Lung microvascular endothelial cell (primary cell): ENCODE results near the gene GPC5. TPM values are rescaled to one million over a fixed set of nuclear protein-coding genes. Genes with fewer than 3 reads are reported as not detected.

Source experiments
- DNase-seq, 2 donors: peaks; one replicate each; pipeline versions ENCODE4 v3.0.0 to v3.0.0-alpha.2; 2010; ENCODE audit warnings: low read depth in 2 of 2
- total RNA-seq: library from RNA; depleted of rRNA; stranded (reverse); fragments of >200 nt; gene quantifications from 2 replicates; pipeline ENCODE4 v1.2.1, GENCODE V29; 2014

GPC5 gene
- total RNA-seq, 1 donor from 2014 or later, result 0.79 TPM

DNA sequence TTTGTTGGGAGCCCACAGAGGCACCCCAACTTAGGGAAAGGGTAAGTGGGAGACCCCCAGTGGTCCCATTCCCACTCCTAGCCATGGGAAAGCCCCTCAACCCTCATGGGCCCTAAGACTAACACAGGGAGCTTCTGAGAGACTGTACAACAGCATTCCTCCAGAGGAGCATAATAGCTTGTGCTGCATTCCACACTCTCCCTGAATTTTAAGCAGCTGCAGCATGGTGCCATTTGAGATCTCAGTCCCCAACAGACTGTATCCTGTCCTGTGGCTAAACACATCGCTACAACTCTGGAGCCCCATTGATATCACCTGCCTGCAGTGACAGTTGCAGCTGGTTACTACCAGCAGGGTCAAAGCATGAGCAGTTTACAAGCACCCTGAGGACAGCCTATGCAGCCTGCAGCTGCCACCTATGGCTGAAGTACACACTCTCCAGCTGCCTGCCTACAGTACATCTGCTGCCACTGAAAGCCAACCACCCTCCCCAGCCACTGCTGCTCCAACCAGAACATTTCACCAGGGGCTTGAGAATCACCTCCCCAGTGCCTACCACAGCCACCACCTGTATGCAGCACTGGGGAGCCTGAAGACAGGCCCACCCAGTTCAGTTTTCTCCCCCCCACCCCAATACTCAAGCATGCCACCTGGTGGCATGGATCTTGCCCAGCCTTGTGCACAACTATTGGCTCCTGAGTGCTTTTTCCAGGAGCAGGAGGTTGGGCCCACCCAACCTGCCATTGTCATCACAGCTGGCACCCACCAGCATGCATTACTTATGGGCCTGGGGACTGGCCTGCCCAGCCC, 557.3 kb downstream of the GPC5 start:
- DNase-seq, result no peak

DNA sequence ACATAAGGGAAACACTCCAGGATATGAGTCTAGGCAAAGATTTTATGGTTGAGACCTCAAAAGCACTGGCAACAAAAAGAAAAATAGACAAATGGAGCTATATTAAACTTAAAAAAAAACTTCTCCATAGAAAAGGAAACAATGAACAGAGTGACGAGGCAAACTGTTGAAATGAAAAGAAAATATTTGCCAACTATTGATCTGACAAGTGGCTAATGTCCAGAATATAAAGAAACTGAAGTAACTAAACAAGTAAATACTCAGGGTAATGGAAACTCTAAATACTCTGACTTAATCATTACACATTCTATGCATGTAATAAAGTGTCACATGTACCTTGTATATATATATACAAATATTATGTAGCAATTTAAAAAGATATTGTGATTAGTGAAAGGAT, 562.5 kb downstream of the GPC5 start:
- DNase-seq, result no peak

DNA sequence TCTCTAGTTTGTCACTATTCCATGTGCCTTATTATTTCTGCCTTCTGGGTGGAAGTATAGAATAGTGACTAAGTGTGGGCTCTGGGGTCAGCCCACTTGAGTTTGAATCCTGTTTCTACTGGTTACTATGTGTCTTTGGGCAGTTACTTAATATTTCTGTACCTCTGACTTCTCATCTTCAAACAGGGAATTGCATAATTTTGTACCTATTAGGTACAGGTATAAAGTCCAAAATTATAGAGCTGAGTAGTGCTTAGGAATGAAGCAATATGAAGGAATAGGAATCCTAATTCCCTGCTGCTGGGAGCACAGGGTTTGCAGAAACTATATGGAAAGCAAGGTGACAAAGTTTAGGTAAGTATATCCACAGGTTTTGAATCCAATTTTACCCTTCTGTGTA, 564.5 kb downstream of the GPC5 start:
- no peak for DNase-seq

DNA sequence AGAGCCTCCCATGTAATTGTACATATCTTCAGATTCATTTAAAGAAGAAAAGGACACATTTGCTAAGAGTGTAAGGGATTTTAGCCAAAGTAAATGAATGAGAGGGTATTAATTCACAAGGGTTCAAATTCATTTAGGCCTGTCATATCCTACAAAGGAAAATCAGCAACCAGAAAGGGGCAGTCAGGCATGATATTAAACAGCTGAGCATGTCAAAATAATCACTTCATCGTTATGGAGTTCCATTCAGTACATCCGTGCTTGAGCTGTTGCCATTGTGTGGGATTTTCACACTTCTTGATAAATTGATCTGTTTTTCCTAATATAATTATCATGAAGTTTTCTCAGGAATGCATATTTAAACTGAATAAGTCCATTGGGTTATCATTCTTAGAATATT, 567.1 kb downstream of the GPC5 start:
- no peak for DNase-seq

GRCh38 chr13:91978571-91978970, 580.1 kb downstream of the GPC5 start:
- DNase-seq, result no peak

DNA sequence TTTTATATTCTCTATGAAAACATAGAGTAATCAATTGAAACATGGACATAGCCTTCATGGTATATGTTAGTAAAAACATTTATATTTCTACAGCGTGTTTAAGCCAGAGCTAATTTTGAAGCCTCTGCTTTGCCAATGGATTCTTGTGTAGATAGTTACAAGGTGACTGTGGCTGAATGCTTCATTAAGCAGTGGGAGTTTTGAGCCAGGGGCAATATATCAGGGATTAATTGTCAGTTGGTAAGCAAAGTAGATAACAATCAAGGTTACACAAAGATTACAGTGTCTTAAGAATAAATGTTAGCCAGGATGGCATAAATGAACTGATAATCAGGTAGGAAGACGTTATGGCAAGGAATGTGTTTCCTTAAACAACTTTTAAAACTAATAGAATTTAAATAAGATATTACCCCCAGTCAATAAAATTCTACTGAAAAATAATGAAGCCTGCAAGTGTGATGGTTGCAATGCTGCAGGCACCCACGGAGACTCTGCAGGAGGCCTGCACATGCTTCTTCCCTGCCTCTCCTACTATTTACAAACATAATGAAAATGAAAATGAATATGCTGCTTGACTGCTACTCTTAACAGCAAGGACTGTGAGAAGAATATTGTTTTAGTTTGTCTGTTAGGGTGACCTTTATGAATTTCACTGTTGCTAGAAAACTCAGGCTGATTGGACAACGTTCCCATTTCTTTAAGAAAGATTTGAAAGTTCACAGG, 588.5 kb downstream of the GPC5 start:
- no peak for DNase-seq

- DNase-seq, result no peak
Measured at GRCh38 chr13:91988331-91988730, 589.9 kb downstream of the GPC5 start.

- DNase-seq, result no peak
Measured at GRCh38 chr13:92012787-92013186, 614.4 kb downstream of the GPC5 start.

DNA sequence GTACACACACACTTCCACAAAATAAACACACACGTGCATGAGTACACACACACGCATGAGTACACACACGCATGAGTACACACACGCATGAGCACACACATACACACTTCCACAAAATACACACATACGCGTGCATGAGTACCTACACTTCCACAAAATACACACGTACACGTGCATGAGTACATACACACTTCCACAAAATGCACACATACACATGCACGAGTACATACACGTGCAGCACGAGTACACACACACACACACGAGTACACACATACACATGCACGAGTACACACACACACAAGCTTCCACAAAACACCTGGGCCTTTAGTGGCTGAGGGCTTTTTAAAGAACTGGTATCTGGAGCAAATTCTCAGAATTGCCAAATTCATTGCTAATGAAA, 619.3 kb downstream of the GPC5 start:
- no peak for DNase-seq

GRCh38 chr13:92028695-92029094, 630.3 kb downstream of the GPC5 start:
- no peak for DNase-seq

DNA sequence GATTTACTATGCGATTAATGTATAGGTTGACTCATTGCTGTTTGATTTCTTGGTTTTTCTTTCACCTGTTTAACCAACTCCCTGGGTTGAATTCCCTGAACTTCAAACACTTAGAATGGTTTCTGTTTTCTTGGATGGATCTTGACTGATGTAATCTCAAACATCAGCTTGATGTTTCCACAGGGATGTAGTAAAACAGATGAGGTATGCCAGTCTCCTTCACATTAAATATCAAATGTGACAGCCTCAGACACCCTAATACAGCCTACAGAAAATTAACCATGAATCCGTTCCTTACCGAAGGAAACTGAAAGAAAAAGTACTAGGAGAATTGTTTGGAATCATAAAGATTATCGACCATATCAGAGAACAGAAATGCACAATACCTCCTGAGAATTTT, 631.2 kb downstream of the GPC5 start:
- no peak for DNase-seq

GRCh38 chr13:92038905-92039304, 640.5 kb downstream of the GPC5 start:
- no peak for DNase-seq

GRCh38 chr13:92042522-92042921, 644.1 kb downstream of the GPC5 start:
- no peak for DNase-seq

GRCh38 chr13:92044351-92044750, 645.9 kb downstream of the GPC5 start:
- DNase-seq, result no peak

- no peak for DNase-seq
Measured at GRCh38 chr13:92054389-92054788, 656.0 kb downstream of the GPC5 start.

GRCh38 chr13:92074658-92075057, 676.2 kb downstream of the GPC5 start:
- no peak for DNase-seq

- no peak for DNase-seq
Measured at GRCh38 chr13:92097337-92097903, 699.0 kb downstream of the GPC5 start.

GRCh38 chr13:92101801-92102200, 703.4 kb downstream of the GPC5 start:
- DNase-seq, result no peak

DNA sequence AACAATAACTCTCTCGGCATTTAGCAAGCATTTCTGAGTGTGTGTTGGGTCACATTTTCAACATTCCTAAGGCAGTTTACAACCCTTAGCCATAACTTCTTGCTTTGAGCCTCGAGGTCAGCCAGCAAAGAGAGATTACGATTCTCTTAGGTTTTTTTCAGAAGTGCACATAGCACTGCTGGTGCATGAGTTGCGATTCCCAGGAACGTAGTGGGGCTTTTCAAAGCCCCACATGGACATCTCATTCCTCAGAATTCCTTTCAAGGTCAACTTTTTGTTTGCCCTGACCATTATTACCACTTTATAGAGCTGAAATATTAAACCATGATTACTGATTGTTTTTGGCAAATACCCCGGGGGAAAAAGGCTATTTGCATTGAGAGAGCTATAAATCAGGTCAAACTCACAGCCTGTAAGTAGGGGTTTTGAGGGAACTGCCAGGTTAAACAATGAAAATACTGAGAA, 705.3 kb downstream of the GPC5 start:
- no peak for DNase-seq

DNA sequence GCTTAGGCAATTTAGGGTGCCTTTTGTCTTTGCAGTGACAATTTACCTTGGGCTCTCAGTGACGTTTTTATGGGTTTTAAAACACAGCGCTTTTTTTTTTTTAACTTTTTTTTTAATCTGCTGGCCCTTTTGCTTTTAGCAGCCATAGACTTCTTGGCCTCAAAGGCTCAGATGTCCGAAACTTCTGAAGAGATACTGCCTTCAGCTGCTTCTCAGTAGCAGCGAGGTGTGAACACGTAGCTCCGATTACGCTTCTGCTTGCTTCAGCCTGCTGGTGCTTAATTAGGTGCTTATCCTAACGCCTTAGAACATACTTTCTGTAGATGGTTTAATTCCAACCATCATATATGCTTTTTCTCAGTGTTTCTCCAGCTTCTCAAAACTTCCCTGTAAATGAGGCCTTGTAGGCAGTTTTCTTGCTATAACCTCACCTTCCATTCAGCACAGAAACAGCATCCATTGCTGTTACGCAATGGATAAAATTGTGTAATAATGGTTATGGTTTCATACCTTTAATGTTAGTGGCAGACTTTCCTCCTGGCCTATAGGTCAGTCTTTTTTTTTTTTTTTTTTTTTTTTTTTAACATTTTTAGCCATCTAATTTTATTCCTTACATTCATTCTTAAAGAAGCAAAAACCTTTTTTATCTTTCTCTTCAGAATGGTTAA, 723.9 kb downstream of the GPC5 start:
- no peak for DNase-seq

DNA sequence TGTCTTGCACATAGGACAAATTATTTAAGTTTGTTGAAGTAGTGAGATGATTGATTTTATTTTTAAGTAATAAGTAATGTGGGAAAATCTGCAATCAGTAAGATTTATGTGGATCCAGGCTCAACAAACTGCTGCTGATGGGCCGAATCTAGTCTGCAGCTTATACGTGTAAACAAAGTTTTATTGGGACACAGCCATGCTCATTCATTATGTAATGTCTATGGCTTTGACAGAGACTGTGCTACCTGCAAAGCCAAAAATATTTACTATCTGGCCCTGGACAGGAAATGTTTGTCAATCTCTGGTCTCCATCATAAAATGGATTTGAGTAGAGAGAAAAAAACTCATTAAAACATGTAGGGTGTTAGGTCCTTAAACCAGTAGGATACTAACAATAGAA, 728.0 kb downstream of the GPC5 start:
- no peak for DNase-seq

GRCh38 chr13:92135509-92135908, 737.1 kb downstream of the GPC5 start:
- DNase-seq, result no peak
